NCI-H187 (cell line): Measurements from ENCODE around the gene SLC35D2.
"Not testable (repeated sequence)": the region's sequence is repeated elsewhere in the genome, so short reads cannot be mapped to it uniquely, and the experiment has no call there.

Source experiments
- DNase-seq, 2 experiments: peaks; one replicate each; lab custom pipeline; 2025; lab: John Stamatoyannopoulos, UW

The SLC35D2 gene

DNA sequence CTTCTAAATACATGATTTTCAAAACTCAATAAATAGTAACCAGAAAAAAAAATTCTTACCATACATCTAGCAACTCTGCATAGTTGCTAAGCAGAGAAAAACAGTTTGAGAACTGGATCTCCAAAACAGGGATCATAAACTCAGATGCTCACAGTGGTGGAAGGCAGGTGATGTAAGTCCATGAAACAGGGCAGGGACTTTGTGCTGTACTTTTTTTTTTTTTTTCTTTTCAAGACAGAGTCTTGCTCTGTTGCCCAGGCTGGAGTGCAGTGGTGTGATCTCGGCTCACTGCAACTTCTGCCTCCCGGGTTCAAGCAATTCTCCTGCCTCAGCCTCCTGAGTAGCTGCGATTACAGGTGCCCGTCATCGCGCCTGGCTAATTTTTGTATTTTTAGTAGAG, 76.6 kb downstream of the SLC35D2 start:
- DNase-seq: not testable (repeated sequence)

DNA sequence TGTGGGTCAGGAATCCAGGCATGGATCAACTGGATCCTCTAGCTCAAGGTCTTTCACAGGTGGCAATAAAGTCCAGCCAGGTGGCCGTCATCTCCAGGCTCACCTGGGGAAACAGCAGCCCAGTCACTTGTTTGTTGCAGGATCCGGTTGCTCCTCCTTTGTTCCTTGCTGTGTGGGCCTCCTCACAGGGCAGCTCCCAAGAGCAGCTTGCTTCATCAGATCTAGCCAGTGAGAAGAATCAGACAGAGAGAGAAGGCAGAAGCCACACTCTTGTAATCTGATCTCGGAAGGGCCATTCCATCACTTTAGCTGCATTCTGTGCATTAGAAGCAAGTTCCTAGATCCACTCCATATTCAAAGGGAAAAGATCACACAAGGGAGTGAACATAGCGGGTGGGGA, 78.3 kb downstream of the SLC35D2 start:
- DNase-seq: no peak

DNA sequence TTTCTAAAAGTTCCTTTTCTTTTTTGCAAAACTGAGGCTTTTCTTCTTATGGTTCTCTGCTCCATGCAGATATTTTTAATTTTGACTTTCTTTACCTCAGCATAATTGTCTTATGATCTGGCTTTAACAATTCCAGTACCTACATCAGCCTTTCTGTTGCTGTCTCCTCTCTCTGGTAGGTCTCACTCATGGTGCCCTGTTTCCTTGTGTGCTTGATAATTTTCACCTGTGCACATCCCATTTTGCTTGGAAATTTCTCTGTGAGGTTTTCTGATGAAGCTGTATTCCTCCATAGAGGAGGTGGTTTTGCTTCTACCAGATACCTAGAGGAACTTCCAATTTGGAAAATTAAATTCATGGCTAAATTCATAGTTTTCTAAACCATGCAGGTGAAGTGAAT, 79.3 kb downstream of the SLC35D2 start:
- no peak for DNase-seq

DNA sequence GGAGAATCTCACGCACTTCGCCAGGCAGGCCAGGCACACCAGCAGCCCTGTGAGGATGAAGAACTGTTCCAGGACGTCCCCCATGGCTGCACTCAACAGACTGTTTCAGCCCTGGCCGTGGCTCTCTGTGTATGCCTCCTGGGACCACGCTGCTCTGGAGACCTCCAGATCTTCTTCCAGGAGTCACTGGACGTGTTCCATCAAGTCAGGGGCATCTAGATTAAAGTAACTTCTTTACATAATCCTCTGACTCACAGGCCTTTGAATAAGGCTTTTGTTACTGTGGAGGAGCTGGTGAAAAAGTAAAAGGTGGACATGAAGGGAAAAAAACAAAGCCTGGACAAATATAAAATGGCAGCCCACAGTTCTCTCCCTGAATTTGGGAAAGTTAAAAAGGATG, 81.5 kb downstream of the SLC35D2 start, which contains the start of gene HSD17B3:
TSS of gene HSD17B3 (minus strand) at position 156 of the 400 bp plus-strand sequence. CDS start at position 84, 72 bp downstream.
- no peak for DNase-seq

DNA sequence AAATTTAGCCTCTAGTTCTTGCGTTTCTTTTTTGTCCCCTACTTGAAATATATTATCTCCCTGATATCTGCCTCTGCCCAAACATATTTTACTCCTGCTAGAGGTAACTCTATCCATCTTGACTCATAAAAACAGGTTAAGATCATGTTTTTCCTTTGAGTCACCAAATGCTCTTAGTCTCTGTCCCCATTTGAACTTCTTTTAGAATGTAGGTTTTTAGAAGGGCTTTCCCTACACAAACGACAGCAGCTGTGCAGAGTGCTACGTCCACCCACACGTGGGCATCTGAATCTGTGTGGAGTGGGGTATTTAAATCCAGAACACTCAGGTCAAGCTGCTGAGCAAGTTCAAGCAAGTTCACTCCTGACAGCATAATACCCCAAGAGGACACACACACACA, 83.7 kb downstream of the SLC35D2 start:
- DNase-seq: no peak

DNA sequence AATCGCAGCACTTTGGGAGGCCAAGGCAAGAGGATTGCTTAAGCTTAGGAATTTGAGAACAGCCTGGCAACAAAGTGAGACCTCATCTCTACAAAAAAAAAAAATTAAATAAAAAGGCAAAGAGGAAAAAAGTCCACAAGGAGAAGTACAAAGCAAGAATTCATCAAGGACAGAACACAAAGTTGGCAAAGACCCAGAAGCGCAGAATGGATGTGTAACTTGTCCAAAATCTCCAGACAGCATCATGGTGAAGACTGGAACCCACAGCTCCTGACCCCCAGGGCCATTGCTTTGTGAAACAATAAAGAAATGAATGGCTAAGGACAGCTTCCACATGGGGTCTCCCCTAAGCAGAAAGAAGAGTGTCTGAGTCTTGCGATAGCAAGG, 89.4 kb downstream of the SLC35D2 start:
- no peak for DNase-seq

DNA sequence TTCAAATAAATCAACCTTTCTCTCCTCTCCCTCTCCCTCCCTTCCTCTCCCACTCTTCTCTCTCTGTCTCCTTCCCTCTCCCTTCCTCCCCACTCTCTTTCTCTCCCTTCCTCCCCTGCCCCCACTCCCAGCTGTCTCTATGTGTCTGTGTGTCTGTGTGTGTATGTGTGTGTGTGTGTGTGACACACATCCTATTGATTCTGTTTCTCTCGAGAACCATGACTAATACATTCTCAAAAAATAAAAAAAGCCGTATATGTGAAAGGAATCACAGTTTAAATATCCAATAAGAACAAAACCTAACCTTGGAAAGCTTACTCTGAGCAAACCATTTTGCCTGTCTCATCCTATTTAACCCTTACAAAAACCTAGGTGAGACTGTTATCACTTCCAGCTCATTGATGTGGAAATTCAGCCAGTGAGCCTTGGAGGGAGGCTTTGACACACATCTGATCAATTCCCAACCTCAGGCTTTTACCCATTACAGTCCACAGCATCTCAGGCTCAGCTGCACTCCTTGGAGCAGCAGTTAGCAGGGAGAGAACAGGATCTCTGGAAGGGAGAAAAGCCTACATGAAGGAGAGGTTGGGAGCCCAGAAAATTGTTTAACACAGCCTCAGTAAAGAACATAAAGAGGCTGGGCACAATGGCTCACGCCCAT, 89.9 kb downstream of the SLC35D2 start:
- no peak for DNase-seq

DNA sequence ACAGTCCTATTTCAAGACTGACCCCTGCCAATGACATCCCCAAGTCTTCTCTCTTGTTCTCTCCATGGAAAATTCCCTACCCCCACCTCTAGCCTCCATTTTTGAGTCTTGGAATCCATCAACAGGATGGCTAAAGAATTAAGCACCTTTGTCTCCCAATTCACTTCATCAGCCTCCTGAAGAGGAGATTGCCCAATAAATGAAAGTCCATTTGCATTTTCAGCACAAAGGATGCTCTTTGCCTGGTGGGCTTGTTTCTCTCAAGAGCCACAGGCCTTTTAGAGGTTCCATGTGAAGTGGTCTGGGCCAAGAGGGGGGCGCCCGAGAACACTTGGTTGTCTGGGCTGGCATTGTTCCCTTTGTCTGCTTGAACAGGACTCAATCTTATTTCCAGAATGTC, 94.1 kb downstream of the SLC35D2 start:
- no peak for DNase-seq

DNA sequence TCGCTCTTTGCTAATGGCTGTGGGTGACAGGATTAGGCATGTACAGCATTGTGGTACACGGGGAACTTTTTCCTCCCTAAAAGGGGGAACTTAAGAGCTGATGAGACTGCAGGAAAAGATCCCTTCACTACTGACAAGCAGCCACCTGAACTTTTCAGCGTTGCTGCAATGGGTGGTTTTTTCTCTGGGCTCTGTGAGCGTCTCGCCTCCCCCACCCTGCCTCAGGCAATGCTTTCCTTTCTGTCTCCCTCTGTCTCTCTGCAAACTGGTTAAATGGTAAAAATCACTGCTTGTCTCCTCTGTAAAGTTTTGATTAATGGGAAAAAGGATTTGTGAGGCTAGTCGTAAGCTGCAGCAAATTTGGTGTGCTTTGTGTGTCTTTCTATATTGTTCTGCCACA, 101.9 kb downstream of the SLC35D2 start:
- no peak for DNase-seq

DNA sequence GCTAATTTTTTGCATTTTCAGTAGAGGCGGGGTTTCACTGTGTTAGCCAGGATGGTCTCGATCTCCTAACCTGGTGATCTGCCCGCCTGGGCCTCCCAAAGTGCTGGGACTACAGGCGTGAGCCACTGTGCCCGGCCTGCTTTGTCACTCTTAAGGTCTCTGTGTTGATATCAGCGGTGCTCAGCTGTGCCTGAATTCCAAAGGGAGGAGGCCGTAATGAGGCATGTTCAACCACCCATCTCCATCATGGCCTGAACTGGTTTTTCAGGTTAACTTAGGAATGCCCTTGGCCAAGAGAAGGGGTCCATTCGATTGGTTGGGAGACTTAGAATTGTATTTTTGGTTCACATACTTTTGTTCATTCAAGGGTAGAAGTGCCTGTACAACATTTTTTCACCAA, 103.6 kb downstream of the SLC35D2 start:
- no peak for DNase-seq

DNA sequence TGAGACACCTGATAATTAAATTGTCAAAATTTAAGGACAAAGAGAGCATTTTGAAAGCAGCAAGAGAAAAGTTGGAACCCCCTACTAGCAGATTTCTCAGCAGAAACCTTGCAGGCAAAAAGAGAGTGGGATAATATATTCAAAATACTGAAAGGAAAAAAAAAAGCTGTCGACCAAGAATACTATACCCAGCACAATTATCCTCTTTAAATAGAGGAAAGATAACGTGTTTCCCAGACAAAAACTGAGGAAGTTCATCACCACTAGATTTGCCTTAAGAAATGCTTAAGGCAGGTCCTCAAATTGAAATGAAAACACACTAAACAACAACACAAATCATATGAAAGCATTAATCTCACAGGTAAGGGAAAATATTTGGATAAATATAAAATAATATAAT, 108.6 kb downstream of the SLC35D2 start:
- DNase-seq: no peak
